ENCODE measurements around the gene ELK4. TPM values are rescaled to one million over a fixed set of nuclear protein-coding genes. Genes with fewer than 3 reads are reported as not detected.

The ELK4 gene
- total and polyA plus RNA-seq, 2 of the 13 experiments (the other 11 are each of a cell fraction or from before 2014, with no cell fraction given), result 8.3 to 13.1 TPM

DNA sequence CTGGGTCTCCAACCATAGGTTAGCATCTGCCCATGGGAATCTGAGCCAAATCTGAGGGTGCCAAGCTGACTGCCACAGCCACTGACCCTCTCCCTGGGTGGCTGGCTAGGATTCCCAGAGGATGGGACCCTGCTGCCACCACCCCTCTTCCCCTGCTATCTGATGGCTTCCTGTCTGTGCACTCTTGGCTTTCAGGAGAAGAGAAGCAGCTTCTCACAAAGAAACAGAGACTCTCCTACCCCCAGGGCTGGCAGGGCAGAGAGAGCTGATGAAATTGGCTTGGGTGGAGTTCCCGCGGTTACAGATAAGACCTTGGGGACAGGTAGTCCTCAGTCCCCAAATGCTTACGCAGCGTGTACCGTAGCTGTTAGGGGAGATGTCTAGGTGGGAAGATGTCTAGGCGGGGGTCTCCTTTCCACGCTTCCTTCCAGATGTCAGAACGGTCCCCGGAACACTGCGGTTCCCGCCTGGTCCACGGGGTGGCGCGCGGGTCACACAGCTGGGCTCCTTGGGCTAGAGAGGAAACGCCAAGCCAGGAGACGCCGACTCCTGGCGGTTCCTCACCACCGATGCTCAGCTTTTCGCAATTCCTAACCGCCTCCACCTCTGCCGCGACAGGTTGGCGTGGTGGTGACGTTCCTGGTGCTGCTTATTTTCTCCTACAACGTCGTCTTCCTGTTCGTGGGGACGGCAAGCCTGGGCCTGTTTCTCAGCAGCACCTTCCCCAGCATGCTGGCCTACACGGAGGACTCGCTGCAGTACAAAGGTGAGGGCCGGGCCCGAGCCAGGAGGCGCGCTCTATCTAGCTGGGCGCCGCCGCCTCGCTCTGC, 40.1 kb downstream of the ELK4 start (continued):
- TF ChIP-seq NFKBIZ (CRISPR knock-in tag; IDR thresholded peaks at IDR 0.05) (0 out of 2 replicates have a peak, but pooled peaks have one; percentile 25), KDM4B (CRISPR knock-in tag; IDR thresholded peaks at IDR 0.05) (no peak), SMAD9 (CRISPR knock-in tag; IDR thresholded peaks at IDR 0.05) (no peak), LCORL (IDR thresholded peaks at IDR 0.05) (no peak), LCORL (CRISPR knock-in tag; IDR thresholded peaks at IDR 0.05) (peak; percentile 50; the same call in 1 of the 2 replicates), NR2C2 (CRISPR knock-in tag; IDR thresholded peaks at IDR 0.05; ENCODE audit: borderline replicate concordance) (no peak), YEATS4 (CRISPR knock-in tag; IDR thresholded peaks at IDR 0.05; ENCODE audit: borderline replicate concordance) (peak; percentile 68; the same call in 1 of the 2 replicates), KDM5B (CRISPR knock-in tag; IDR thresholded peaks at IDR 0.05; ENCODE audit: borderline replicate concordance) (peak; percentile 51; the same call in 1 of the 2 replicates), RFXANK (CRISPR knock-in tag; IDR thresholded peaks at IDR 0.05) (no peak), MXD4 (CRISPR knock-in tag; IDR thresholded peaks at IDR 0.05) (peak; percentile 44; the same call in 1 of the 2 replicates), HNRNPLL (IDR thresholded peaks at IDR 0.05; ENCODE audit: low read depth, low read length, poor library complexity, severe bottlenecking) (no peak), ZNF841 (CRISPR knock-in tag; IDR thresholded peaks at IDR 0.05; ENCODE audit: borderline replicate concordance) (no peak), GABPA (IDR thresholded peaks at IDR 0.05; ENCODE audit: low read depth, low read length) (no peak), GABPA (CRISPR knock-in tag; IDR thresholded peaks at IDR 0.05; ENCODE audit: low read depth) (peak; percentile 60), KMT2B (CRISPR knock-in tag; IDR thresholded peaks at IDR 0.05) (peak; percentile 61; the same call in 1 of the 2 replicates), GATAD1 (CRISPR knock-in tag; IDR thresholded peaks at IDR 0.05) (0 out of 2 replicates have a peak, but pooled peaks have one; percentile 36)
- TF ChIP-seq, protein P1, sequence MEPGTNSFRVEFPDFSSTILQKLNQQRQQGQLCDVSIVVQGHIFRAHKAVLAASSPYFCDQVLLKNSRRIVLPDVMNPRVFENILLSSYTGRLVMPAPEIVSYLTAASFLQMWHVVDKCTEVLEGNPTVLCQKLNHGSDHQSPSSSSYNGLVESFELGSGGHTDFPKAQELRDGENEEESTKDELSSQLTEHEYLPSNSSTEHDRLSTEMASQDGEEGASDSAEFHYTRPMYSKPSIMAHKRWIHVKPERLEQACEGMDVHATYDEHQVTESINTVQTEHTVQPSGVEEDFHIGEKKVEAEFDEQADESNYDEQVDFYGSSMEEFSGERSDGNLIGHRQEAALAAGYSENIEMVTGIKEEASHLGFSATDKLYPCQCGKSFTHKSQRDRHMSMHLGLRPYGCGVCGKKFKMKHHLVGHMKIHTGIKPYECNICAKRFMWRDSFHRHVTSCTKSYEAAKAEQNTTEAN (CRISPR knock-in tag; conservative IDR thresholded peaks at IDR 0.05), result no peak
- TF ChIP-seq, protein P2, sequence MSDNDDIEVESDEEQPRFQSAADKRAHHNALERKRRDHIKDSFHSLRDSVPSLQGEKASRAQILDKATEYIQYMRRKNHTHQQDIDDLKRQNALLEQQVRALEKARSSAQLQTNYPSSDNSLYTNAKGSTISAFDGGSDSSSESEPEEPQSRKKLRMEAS (IDR thresholded peaks at IDR 0.05), result no peak; the same call in none of the 2 replicates
- TF ChIP-seq, protein P3, sequence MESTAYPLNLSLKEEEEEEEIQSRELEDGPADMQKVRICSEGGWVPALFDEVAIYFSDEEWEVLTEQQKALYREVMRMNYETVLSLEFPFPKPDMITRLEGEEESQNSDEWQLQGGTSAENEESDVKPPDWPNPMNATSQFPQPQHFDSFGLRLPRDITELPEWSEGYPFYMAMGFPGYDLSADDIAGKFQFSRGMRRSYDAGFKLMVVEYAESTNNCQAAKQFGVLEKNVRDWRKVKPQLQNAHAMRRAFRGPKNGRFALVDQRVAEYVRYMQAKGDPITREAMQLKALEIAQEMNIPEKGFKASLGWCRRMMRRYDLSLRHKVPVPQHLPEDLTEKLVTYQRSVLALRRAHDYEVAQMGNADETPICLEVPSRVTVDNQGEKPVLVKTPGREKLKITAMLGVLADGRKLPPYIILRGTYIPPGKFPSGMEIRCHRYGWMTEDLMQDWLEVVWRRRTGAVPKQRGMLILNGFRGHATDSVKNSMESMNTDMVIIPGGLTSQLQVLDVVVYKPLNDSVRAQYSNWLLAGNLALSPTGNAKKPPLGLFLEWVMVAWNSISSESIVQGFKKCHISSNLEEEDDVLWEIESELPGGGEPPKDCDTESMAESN (CRISPR knock-in tag; conservative IDR thresholded peaks at IDR 0.05), result 0 out of 2 replicates have a peak, but pooled peaks have one; percentile 56
- TF ChIP-seq, protein P4, sequence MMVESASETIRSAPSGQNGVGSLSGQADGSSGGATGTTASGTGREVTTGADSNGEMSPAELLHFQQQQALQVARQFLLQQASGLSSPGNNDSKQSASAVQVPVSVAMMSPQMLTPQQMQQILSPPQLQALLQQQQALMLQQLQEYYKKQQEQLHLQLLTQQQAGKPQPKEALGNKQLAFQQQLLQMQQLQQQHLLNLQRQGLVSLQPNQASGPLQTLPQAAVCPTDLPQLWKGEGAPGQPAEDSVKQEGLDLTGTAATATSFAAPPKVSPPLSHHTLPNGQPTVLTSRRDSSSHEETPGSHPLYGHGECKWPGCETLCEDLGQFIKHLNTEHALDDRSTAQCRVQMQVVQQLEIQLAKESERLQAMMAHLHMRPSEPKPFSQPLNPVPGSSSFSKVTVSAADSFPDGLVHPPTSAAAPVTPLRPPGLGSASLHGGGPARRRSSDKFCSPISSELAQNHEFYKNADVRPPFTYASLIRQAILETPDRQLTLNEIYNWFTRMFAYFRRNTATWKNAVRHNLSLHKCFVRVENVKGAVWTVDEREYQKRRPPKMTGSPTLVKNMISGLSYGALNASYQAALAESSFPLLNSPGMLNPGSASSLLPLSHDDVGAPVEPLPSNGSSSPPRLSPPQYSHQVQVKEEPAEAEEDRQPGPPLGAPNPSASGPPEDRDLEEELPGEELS (CRISPR knock-in tag; IDR thresholded peaks at IDR 0.05), result peak; percentile 32; the same call in 1 of the 2 replicates
- TF ChIP-seq, protein P5, sequence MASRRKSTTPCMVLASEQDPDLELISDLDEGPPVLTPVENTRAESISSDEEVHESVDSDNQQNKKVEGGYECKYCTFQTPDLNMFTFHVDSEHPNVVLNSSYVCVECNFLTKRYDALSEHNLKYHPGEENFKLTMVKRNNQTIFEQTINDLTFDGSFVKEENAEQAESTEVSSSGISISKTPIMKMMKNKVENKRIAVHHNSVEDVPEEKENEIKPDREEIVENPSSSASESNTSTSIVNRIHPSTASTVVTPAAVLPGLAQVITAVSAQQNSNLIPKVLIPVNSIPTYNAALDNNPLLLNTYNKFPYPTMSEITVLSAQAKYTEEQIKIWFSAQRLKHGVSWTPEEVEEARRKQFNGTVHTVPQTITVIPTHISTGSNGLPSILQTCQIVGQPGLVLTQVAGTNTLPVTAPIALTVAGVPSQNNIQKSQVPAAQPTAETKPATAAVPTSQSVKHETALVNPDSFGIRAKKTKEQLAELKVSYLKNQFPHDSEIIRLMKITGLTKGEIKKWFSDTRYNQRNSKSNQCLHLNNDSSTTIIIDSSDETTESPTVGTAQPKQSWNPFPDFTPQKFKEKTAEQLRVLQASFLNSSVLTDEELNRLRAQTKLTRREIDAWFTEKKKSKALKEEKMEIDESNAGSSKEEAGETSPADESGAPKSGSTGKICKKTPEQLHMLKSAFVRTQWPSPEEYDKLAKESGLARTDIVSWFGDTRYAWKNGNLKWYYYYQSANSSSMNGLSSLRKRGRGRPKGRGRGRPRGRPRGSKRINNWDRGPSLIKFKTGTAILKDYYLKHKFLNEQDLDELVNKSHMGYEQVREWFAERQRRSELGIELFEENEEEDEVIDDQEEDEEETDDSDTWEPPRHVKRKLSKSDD (CRISPR knock-in tag; IDR thresholded peaks at IDR 0.05; ENCODE audit: low read depth), result no peak
